K562 (cell line): ENCODE measurements around the gene ZNRF2. TPM values are rescaled to one million over a fixed set of nuclear protein-coding genes. Genes with fewer than 3 reads are reported as not detected.
A peak's percentile ranks its signal among the peaks of the same experiment; 100 is the strongest.
"Not testable (repeated sequence)": the region's sequence is repeated elsewhere in the genome, so short reads cannot be mapped to it uniquely, and the experiment has no call there.

Experiments
- ATAC-seq: fragments of 200-7000 bp; cut with Tn5 transposase; 3 replicates; pipeline ENCODE4 v1.9.1; 2020; ENCODE audit warnings: moderate library complexity
- BruUV-seq: library from RNA; stranded (reverse); fragments of 400-500 nt; replicated peaks from 2 replicates; lab custom pipeline; 2021; lab: Mats Ljungman, UMichigan
- CTCF ChIA-PET: fragments of 300-600 bp; formaldehyde crosslinking; extraction: SDS; loops from one replicate; lab custom pipeline; 2021; ENCODE audit warnings: low intra/inter-chr PET ratio; lab: Yijun Ruan, JAX
- POLR2A ChIA-PET: fragments of 300-600, 350-650 bp; sonication (Branson Sonifier 250); formaldehyde crosslinking; extraction: SDS; loops from one replicate; lab custom pipeline; 2021; ENCODE audit warnings: antibody characterized with exemption, inconsistent platforms; lab: Yijun Ruan, JAX
- DNase-seq, 4 experiments: peaks; one replicate each; pipeline versions ENCODE4 v3.0.0 to v3.0.0-alpha.2; 2011 to 2018; ENCODE audit warnings: low spot score in 3 of 4, mixed read lengths in 3 of 4; ENCODE audit errors: extremely low read depth in 1 of 4
- FAIRE-seq: peaks from 2 replicates; lab custom pipeline; 2011; peaks lifted over from hg19 to GRCh38; lab: Jason Lieb, UNC
- H2AFZ ChIP-seq: 2 replicates; pipeline ENCODE4 v1.6.0; 2011; ENCODE audit warnings: low read depth, low read length, control low read depth, inconsistent platforms
- H3K27ac ChIP-seq: fragments of 200-600 bp; 3 replicates; pipeline ENCODE4 v1.8.0; 2011; ENCODE audit warnings: low read depth, mild to moderate bottlenecking, control low read depth, inconsistent platforms, low read length, moderate library complexity, mixed read lengths; ENCODE audit errors: extremely low read depth
- H3K27me3 ChIP-seq, 2 experiments: fragments of 300-600 bp in 1 of 2; 2 replicates in 1 of 2; 3 replicates in 1 of 2; pipeline versions ENCODE4 v1.6.0 to v1.8.0; 2011; ENCODE audit warnings: inconsistent platforms in 2 of 2, low read length in 2 of 2, mild to moderate bottlenecking in 1 of 2, mixed read lengths in 1 of 2, moderate library complexity in 1 of 2; ENCODE audit not compliant: control insufficient read depth in 2 of 2, insufficient read depth in 2 of 2
- H3K36me3 ChIP-seq: fragments of 300-600 bp; 3 replicates; pipeline ENCODE4 v1.8.0; 2011; ENCODE audit warnings: mild to moderate bottlenecking, low read length, inconsistent platforms; ENCODE audit not compliant: control insufficient read depth, insufficient read depth
- H3K4me1 ChIP-seq, 2 experiments: fragments of 200-600 bp in 1 of 2; replicated peaks in 1 of 2; 2 replicates in 1 of 2; 3 replicates in 1 of 2; pipeline versions ENCODE4 v1.5.1 to v1.8.0; 2011; ENCODE audit warnings: inconsistent platforms in 2 of 2, low read length in 2 of 2, mild to moderate bottlenecking in 1 of 2, mixed read lengths in 1 of 2, moderate library complexity in 1 of 2; ENCODE audit not compliant: control insufficient read depth in 2 of 2, insufficient read depth in 2 of 2
- H3K4me2 ChIP-seq: 2 replicates; pipeline ENCODE4 v1.6.1; 2011; ENCODE audit warnings: low read length, control low read depth, inconsistent platforms, mixed read lengths; ENCODE audit not compliant: insufficient read depth
- H3K4me3 ChIP-seq: fragments of 200-600 bp; sonication (generic), shearing (Covaris generic); 2 replicates; pipeline ENCODE4 v1.5.1; 2016; ENCODE audit warnings: control low read depth, inconsistent platforms
- H3K79me2 ChIP-seq: fragments of 200-600 bp; 3 replicates; pipeline ENCODE4 v1.8.0; 2011; ENCODE audit warnings: low read length, inconsistent platforms; ENCODE audit not compliant: control insufficient read depth, insufficient read depth
- H3K9ac ChIP-seq, 2 experiments: 2 replicates each; pipeline versions ENCODE4 v1.6.0 to v1.6.1; 2011; ENCODE audit warnings: low read depth in 2 of 2, low read length in 2 of 2, control low read depth in 1 of 2, inconsistent platforms in 1 of 2, mild to moderate bottlenecking in 1 of 2, mixed read lengths in 1 of 2; ENCODE audit not compliant: insufficient read depth in 1 of 2
- H3K9me1 ChIP-seq: one replicate; pipeline ENCODE4 v1.6.0; 2011; ENCODE audit warnings: inconsistent platforms, mild to moderate bottlenecking, low read length, moderate library complexity; ENCODE audit not compliant: control insufficient read depth, insufficient read depth
- H3K9me3 ChIP-seq: replicated peaks from 2 replicates; pipeline ENCODE4 v1.5.1; 2011; ENCODE audit warnings: low read depth, low read length, inconsistent platforms; ENCODE audit not compliant: control insufficient read depth, insufficient read depth
- H4K20me1 ChIP-seq: replicated peaks from 2 replicates; pipeline ENCODE4 v1.6.1; 2011; ENCODE audit warnings: low read length, inconsistent platforms, mixed read lengths; ENCODE audit not compliant: control insufficient read depth, insufficient read depth
- ATF1 ChIP-seq, 2 experiments: fragments of 450-650 bp in 1 of 2; IDR thresholded peaks; 2 replicates each; pipeline ENCODE4 v1.6.1; 2016; ENCODE audit warnings: missing compliant biosample characterization in 1 of 2, missing genetic modification characterization in 1 of 2
- ELK3 ChIP-seq: fragments of 450-650 bp; formaldehyde crosslinking; IDR thresholded peaks from 2 replicates; pipeline ENCODE4 v1.4.0; 2020; ENCODE audit warnings: mild to moderate bottlenecking
- KAT2B ChIP-seq: IDR thresholded peaks from one replicate; pipeline ENCODE4 v1.6.1; 2012; ENCODE audit warnings: low read depth, mild to moderate bottlenecking, control low read depth, inconsistent platforms, low read length, moderate library complexity
- MBD1 ChIP-seq: fragments of 250-450 bp; sonication (Bioruptor Pico); IDR thresholded peaks from 2 replicates; pipeline ENCODE4 v1.8.0; 2022; ENCODE audit warnings: inconsistent platforms
- MNT ChIP-seq, 2 experiments: fragments of 450-650 bp; conservative IDR thresholded peaks; 2 replicates each; pipeline ENCODE4 v1.6.1; 2017; ENCODE audit warnings: mild to moderate bottlenecking in 2 of 2, moderate library complexity in 2 of 2
- PHF8 ChIP-seq: fragments of 200-600 bp; sonication (generic); IDR thresholded peaks from 2 replicates; pipeline ENCODE4 v1.6.1; 2012; ENCODE audit warnings: mixed run types, mild to moderate bottlenecking, inconsistent platforms, low read length, moderate library complexity, borderline replicate concordance
- SIX5 ChIP-seq, 2 experiments: IDR thresholded peaks; 2 replicates each; pipeline ENCODE4 v1.6.1; 2011; ENCODE audit warnings: low read length in 2 of 2, borderline replicate concordance in 1 of 2, low read depth in 1 of 2, mild to moderate bottlenecking in 1 of 2, moderate library complexity in 1 of 2; ENCODE audit not compliant: insufficient read depth in 1 of 2
- ZNF146 ChIP-seq: IDR thresholded peaks from one replicate; pipeline ENCODE4 v1.6.1; 2018; ENCODE audit warnings: missing compliant biosample characterization; ENCODE audit not compliant: unreplicated experiment
- ZNF24 ChIP-seq: fragments of 450-650 bp; IDR thresholded peaks from 2 replicates; pipeline ENCODE4 v1.6.1; 2016
- ZNF57 ChIP-seq: fragments of 450-650 bp; formaldehyde crosslinking; IDR thresholded peaks from 2 replicates; pipeline ENCODE4 v1.4.0; 2020; ENCODE audit warnings: mild to moderate bottlenecking, moderate library complexity
- WGBS: fragments of 100-300 bp; shearing (Covaris generic); methylation state at CpG from one replicate; pipeline ENCODE4 v1.1.6; 2016; ENCODE audit warnings: low coverage, mixed read lengths; ENCODE audit not compliant: insufficient coverage; ENCODE audit errors: missing lambda C conversion rate; 5-methylcytosine and 5-hydroxymethylcytosine counted together
- in situ Hi-C: fragments of 300-500 bp; cut with MboI; formaldehyde crosslinking; loops from 4 replicates; pipeline ENCODE4 v1.15.0; 2018; ENCODE audit warnings: inconsistent platforms, mixed read lengths
- intact Hi-C: fragments of 100-400 bp; cut with micrococcal nuclease; formaldehyde crosslinking; loops from 2 replicates; pipeline ENCODE4 v1.14.2; 2022
- polyA plus RNA-seq, 8 experiments: library from polyadenylated mRNA; depleted of rRNA in 4 of 8; stranded (reverse) in 5 of 8; unstranded in 3 of 8; fragments of >200 nt; fragmentation: Nextera tagmentation in 2 of 8; fragmentation: Illumina TruSeq in 1 of 8; extraction: Ambion mirVana in 2 of 8; extraction: Trizol in 1 of 8; gene quantifications; 2 replicates each; pipeline versions ENCODE4 v1.2.1 to v1.2.3, GENCODE V29; 2011 to 2014; ENCODE audit warnings: inconsistent platforms in 1 of 8, missing spikeins in 1 of 8
- total RNA-seq, 7 experiments: library from RNA; depleted of rRNA in 6 of 7; stranded (reverse); fragments of >200 nt in 6 of 7; fragmentation: Illumina TruSeq in 2 of 7; extraction: Trizol in 2 of 7; gene quantifications; 2 replicates each; pipeline versions ENCODE4 v1.2.1 to v1.2.3, GENCODE V29; 2011 to 2021; ENCODE audit warnings: low replicate concordance in 1 of 7

ZNRF2 gene
- total and polyA plus RNA-seq, 9 of the 15 experiments (the other 6 are each of a cell fraction or from before 2014, with no cell fraction given), result 1.1 to 13.9 (median 5.5) TPM

- H3K27ac ChIP-seq, POLR2A ChIA-PET, H3K4me3 ChIP-seq, H3K36me3 ChIP-seq, H4K20me1 ChIP-seq, intact Hi-C loops, H3K27me3 ChIP-seq, FAIRE-seq, H3K4me2 ChIP-seq, H3K9me3 ChIP-seq, H2AFZ ChIP-seq, DNase-seq, ATAC-seq, H3K9ac ChIP-seq, H3K79me2 ChIP-seq, H3K4me1 ChIP-seq, H3K9me1 ChIP-seq, BruUV-seq, CTCF ChIA-PET: not testable (repeated sequence)
- peak; percentile 57 for TF ChIP-seq ZNF146 (CRISPR knock-in tag)
- WGBS, result 65% methylated on average over 2 of the region's 4 CpGs
- in situ Hi-C loops, result loop anchor here (5.0 kb wide), 1 partner anchor 292 kb away; no protein-coding TSS in a partner anchor
These were observed 19.2 kb upstream of the ZNRF2 start for GRCh38 chr7:30265189-30265588.

- Histone ChIP-seq H3K36me3 (no peaks in the 10 kb centered on the region), H3K27ac (no peak overlapping the region), H2AFZ (no peak overlapping the region), H3K4me3 (no peak overlapping the region), H3K9me3 (no peaks in the 10 kb centered on the region), H3K27me3 (no peaks in the 10 kb centered on the region), H3K79me2 (no peaks in the 10 kb centered on the region), H3K9me1 (no peaks in the 10 kb centered on the region), H3K9ac (no peak overlapping the region), H3K4me2 (no peak overlapping the region), H3K4me1 (peaks cover 0 to 6% of the 10 kb centered on the region in 2 experiments; a peak in 2 of 5 replicates), H4K20me1 (no peaks in the 10 kb centered on the region)
- in situ Hi-C loops (loop anchor here (5.0 kb wide), 1 partner anchor 291 kb away; no protein-coding TSS in a partner anchor), intact Hi-C loops (no loop called here)
- FAIRE-seq, result no peak
- WGBS, result 0% methylated on average over 1 of the region's 1 CpG
- ChIA-PET CTCF (no interaction called here), POLR2A (interaction anchor here (0.7 kb wide), 1 partner anchor 42 kb away, joined by 3 read pairs; no protein-coding TSS in a partner anchor)
- TF ChIP-seq MBD1 (CRISPR knock-in tag) (no peak), ELK3 (CRISPR knock-in tag) (no peak), ZNF57 (CRISPR knock-in tag) (no peak), MNT (conservative IDR thresholded peaks at IDR 0.05) (no peak), SIX5 (IDR thresholded peaks at IDR 0.05; ENCODE audit: borderline replicate concordance in 1 of 2, insufficient read depth in 1 of 2, low read depth in 1 of 2, low read length in 2 of 2) (no peak), KAT2B (no peak), ATF1 (CRISPR knock-in tag; IDR thresholded peaks at IDR 0.05) (no peak), ATF1 (tag; IDR thresholded peaks at IDR 0.05) (no peak), PHF8 (no peak), ZNF24 (no peak)
- ATAC-seq, result no peak
- DNase-seq, result no peak
- no TSS peak for BruUV-seq
These were observed 17.7 kb upstream of the ZNRF2 start for GRCh38 chr7:30266686-30267085.
